Measurements from ENCODE around the gene LRATD1.
A peak's percentile ranks its signal among the peaks of the same experiment; 100 is the strongest.

Gene LRATD1

GRCh38 chr2:14631406-14632040 is 994 bp upstream of the LRATD1 start:
- peak overlapping the region; percentile 65 for H3K4me3 ChIP-seq (ENCODE audit: low read length)
- no peak for TF ChIP-seq CTCF (conservative IDR thresholded peaks at IDR 0.05; ENCODE audit: low read depth, low read length)
- DNase-seq (ENCODE audit: low read depth) = no peak

GRCh38 chr2:14633061-14633460 is 544 bp downstream of the LRATD1 start:
- no peak for TF ChIP-seq CTCF (conservative IDR thresholded peaks at IDR 0.05; ENCODE audit: low read depth, low read length)
- DNase-seq (ENCODE audit: low read depth) = no peak
- peak overlapping the region; percentile 65 for H3K4me3 ChIP-seq (ENCODE audit: low read length)

GRCh38 chr2:14633461-14634181 is 1.1 kb downstream of the LRATD1 start:
- peak overlapping the region; percentile 65 for H3K4me3 ChIP-seq (ENCODE audit: low read length)
- DNase-seq (ENCODE audit: low read depth) = no peak
- no peak for TF ChIP-seq CTCF (conservative IDR thresholded peaks at IDR 0.05; ENCODE audit: low read depth, low read length)

GRCh38 chr2:14634182-14634488 is 1.6 kb downstream of the LRATD1 start:
- TF ChIP-seq CTCF (conservative IDR thresholded peaks at IDR 0.05; ENCODE audit: low read depth, low read length) = no peak
- no peak for DNase-seq (ENCODE audit: low read depth)
- peak overlapping the region; percentile 65 for H3K4me3 ChIP-seq (ENCODE audit: low read length)

- H3K4me3 ChIP-seq (ENCODE audit: low read length) = peak overlapping the region; percentile 65
- DNase-seq (ENCODE audit: low read depth) = peak; percentile 61
- TF ChIP-seq CTCF (conservative IDR thresholded peaks at IDR 0.05; ENCODE audit: low read depth, low read length) = peak; percentile 88
Measured at GRCh38 chr2:14634489-14635390, 2.2 kb downstream of the LRATD1 start.

- peak overlapping the region; percentile 65 for H3K4me3 ChIP-seq (ENCODE audit: low read length)
- peak; percentile 53 for DNase-seq (ENCODE audit: low read depth)
- TF ChIP-seq CTCF (conservative IDR thresholded peaks at IDR 0.05; ENCODE audit: low read depth, low read length) = no peak
Measured at GRCh38 chr2:14635391-14635871, 2.9 kb downstream of the LRATD1 start.
